ENCODE data around the gene LRRC27.

Gene LRRC27

GRCh38 chr10:132390921-132391675, 59.1 kb downstream of the LRRC27 start:
- no peak for DNase-seq (ENCODE audit: low read depth)

GRCh38 chr10:132391676-132392020, 59.7 kb downstream of the LRRC27 start:
- DNase-seq (ENCODE audit: low read depth), result no peak

GRCh38 chr10:132392184-132392800, 60.3 kb downstream of the LRRC27 start:
- no peak for DNase-seq (ENCODE audit: low read depth)

- no peak for DNase-seq (ENCODE audit: low read depth)
These were observed 61.1 kb downstream of the LRRC27 start for GRCh38 chr10:132392811-132393694.

GRCh38 chr10:132393695-132394181, 61.7 kb downstream of the LRRC27 start:
- no peak for DNase-seq (ENCODE audit: low read depth)

GRCh38 chr10:132394201-132394811, 62.3 kb downstream of the LRRC27 start:
- no peak for DNase-seq (ENCODE audit: low read depth)

GRCh38 chr10:132394936-132395703, 63.1 kb downstream of the LRRC27 start:
- no peak for DNase-seq (ENCODE audit: low read depth)

- no peak for DNase-seq (ENCODE audit: low read depth)
These were observed 63.9 kb downstream of the LRRC27 start for GRCh38 chr10:132395704-132396493.

- DNase-seq (ENCODE audit: low read depth), result no peak
These were observed 64.6 kb downstream of the LRRC27 start for GRCh38 chr10:132396494-132397035.

- DNase-seq (ENCODE audit: low read depth), result no peak
These were observed 65.1 kb downstream of the LRRC27 start, which contains the start of gene PWWP2B for GRCh38 chr10:132397036-132397541. TSS of gene PWWP2B (plus strand) at chr10:132397200. CDS start at chr10:132397227, 27 bp downstream.

- no peak for DNase-seq (ENCODE audit: low read depth)
These were observed 65.9 kb downstream of the LRRC27 start for GRCh38 chr10:132397671-132398565.

- DNase-seq (ENCODE audit: low read depth), result no peak
These were observed 66.6 kb downstream of the LRRC27 start for GRCh38 chr10:132398566-132398991.

- DNase-seq (ENCODE audit: low read depth), result no peak
These were observed 67.4 kb downstream of the LRRC27 start for GRCh38 chr10:132399117-132400035.

GRCh38 chr10:132400041-132400546, 68.1 kb downstream of the LRRC27 start:
- no peak for DNase-seq (ENCODE audit: low read depth)

GRCh38 chr10:132400547-132401151, 68.7 kb downstream of the LRRC27 start:
- DNase-seq (ENCODE audit: low read depth), result no peak

GRCh38 chr10:132401401-132402118, 69.6 kb downstream of the LRRC27 start:
- no peak for DNase-seq (ENCODE audit: low read depth)

Data from GM04503 (cell line).